ENCODE results near the gene KCNH2. TPM values are rescaled to one million over a fixed set of nuclear protein-coding genes. Genes with fewer than 3 reads are reported as not detected.
A peak's percentile ranks its signal among the peaks of the same experiment; 100 is the strongest.

KCNH2 gene
- total and polyA plus RNA-seq, 11 donors = 58.1 to 185 (median 104) TPM

GRCh38 chr7:150998341-150998740 is 20.2 kb upstream of the KCNH2 start:
- DNase-seq (peak in 2 of 5 donors; percentile 16 to 53), ATAC-seq (no peak)
- H3K9me3 ChIP-seq = no peaks in the 10 kb centered on the region
- peaks cover 0 to 30% (median 10%) of the 10 kb centered on the region in 12 donors for H3K4me1 ChIP-seq
- intact Hi-C loops (cut with DNase I) = no loop called here
- H3K27me3 ChIP-seq = no peaks in the 10 kb centered on the region
- no peak overlapping the region for H3K4me3 ChIP-seq
- no peak overlapping the region for H3K27ac ChIP-seq
- peaks cover 0 to 36% (median 15%) of the 10 kb centered on the region in 9 donors for H3K36me3 ChIP-seq
- TF ChIP-seq POLR2A (IDR thresholded peaks at IDR 0.05) = no peak
- TF ChIP-seq, protein P1, sequence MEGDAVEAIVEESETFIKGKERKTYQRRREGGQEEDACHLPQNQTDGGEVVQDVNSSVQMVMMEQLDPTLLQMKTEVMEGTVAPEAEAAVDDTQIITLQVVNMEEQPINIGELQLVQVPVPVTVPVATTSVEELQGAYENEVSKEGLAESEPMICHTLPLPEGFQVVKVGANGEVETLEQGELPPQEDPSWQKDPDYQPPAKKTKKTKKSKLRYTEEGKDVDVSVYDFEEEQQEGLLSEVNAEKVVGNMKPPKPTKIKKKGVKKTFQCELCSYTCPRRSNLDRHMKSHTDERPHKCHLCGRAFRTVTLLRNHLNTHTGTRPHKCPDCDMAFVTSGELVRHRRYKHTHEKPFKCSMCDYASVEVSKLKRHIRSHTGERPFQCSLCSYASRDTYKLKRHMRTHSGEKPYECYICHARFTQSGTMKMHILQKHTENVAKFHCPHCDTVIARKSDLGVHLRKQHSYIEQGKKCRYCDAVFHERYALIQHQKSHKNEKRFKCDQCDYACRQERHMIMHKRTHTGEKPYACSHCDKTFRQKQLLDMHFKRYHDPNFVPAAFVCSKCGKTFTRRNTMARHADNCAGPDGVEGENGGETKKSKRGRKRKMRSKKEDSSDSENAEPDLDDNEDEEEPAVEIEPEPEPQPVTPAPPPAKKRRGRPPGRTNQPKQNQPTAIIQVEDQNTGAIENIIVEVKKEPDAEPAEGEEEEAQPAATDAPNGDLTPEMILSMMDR (IDR thresholded peaks at IDR 0.05) = no peak
- WGBS, 4 donors = 92 to 95% (median 94%) methylated on average over 12 to 20 of the region's 20 CpGs

GRCh38 chr7:150997817-150998216 is 19.7 kb upstream of the KCNH2 start:
- TF ChIP-seq, protein P1 (IDR thresholded peaks at IDR 0.05) = no peak
- no peak for TF ChIP-seq POLR2A (IDR thresholded peaks at IDR 0.05)
- Histone ChIP-seq H3K4me3 (no peak overlapping the region), H3K27me3 (no peaks in the 10 kb centered on the region), H3K27ac (no peak overlapping the region), H3K9me3 (no peaks in the 10 kb centered on the region), H3K4me1 (peaks cover 0 to 35% (median 10%) of the 10 kb centered on the region in 12 donors), H3K36me3 (peaks cover 0 to 31% (median 13%) of the 10 kb centered on the region in 9 donors)
- ATAC-seq (no peak), DNase-seq (peak in 1 of 5 donors; percentile 20)
- intact Hi-C loops (cut with DNase I) = no loop called here
- WGBS, 4 donors = 89 to 95% (median 93%) methylated on average over 4 to 5 of the region's 5 CpGs

GRCh38 chr7:150997075-150997511 is 19.0 kb upstream of the KCNH2 start:
- Histone ChIP-seq H3K4me1 (peaks cover 0 to 43% (median 13%) of the 10 kb centered on the region in 12 donors), H3K27me3 (no peaks in the 10 kb centered on the region), H3K9me3 (no peaks in the 10 kb centered on the region), H3K27ac (peak overlapping the region in 1 of 12 donors; percentile 49), H3K36me3 (peaks cover 0 to 26% (median 13%) of the 10 kb centered on the region in 9 donors), H3K4me3 (peak overlapping the region in 2 of 12 donors; percentile 14 to 18)
- DNase-seq = peak in 1 of 5 donors; percentile 61
- no peak for ATAC-seq
- WGBS, 4 donors = 72 to 88% (median 78%) methylated on average over 8 of the region's 8 CpGs
- TF ChIP-seq POLR2A (IDR thresholded peaks at IDR 0.05) = no peak
- TF ChIP-seq, protein P1 (IDR thresholded peaks at IDR 0.05) = no peak
- intact Hi-C loops (cut with DNase I) = no loop called here

DNA sequence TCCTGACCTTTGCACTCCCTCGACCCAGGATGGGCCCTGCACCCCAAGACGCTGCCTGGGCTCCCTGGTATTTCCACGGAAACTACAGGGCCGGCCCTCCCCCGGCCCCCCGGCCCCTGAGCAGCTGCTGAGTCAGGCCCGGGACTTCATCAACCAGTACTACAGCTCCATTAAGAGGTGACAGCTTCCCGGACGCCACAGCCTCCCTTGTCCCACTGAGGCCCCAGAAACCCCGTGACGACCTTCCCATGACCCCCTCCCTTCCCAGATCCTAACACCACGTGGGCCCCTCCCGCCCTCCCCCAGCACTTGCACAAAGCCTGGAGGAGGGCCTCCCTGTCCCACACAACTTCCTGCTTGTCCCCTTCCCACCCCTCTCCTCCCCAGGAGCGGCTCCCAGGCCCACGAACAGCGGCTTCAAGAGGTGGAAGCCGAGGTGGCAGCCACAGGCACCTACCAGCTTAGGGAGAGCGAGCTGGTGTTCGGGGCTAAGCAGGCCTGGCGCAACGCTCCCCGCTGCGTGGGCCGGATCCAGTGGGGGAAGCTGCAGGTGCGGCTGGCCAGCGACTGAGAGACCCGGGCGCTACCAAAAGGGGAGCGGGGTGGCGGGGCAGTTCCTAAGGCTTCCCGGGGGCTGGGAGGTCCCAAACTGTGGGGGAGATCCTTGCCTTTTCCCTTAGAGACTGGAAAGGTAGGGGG is 18.4 kb upstream of the KCNH2 start:
- peak in 3 of 5 donors; percentile 23 to 60 (median 33) for DNase-seq
- no peak for TF ChIP-seq POLR2A (IDR thresholded peaks at IDR 0.05)
- TF ChIP-seq, protein P1 (IDR thresholded peaks at IDR 0.05) = no peak
- Histone ChIP-seq H3K27ac (peak overlapping the region in 1 of 12 donors; percentile 49), H3K4me1 (peaks cover 0 to 48% (median 13%) of the 10 kb centered on the region in 12 donors), H3K4me3 (peak overlapping the region in 4 of 12 donors; percentile 9 to 18 (median 12)), H3K27me3 (no peaks in the 10 kb centered on the region), H3K36me3 (peaks cover 0 to 22% (median 8%) of the 10 kb centered on the region in 9 donors), H3K9me3 (no peaks in the 10 kb centered on the region)
- no peak for ATAC-seq
- WGBS, 4 donors = 44 to 60% (median 49%) methylated on average over 21 to 31 of the region's 31 CpGs
- intact Hi-C loops (cut with DNase I) = no loop called here
